GM23338 (cell line): ENCODE measurements around the gene ZNF565. TPM values are rescaled to one million over a fixed set of nuclear protein-coding genes. Genes with fewer than 3 reads are reported as not detected.
"Not testable (repeated sequence)": the region's sequence is repeated elsewhere in the genome, so short reads cannot be mapped to it uniquely, and the experiment has no call there.

Source experiments
- ATAC-seq: fragments of 200-7000 bp; cut with Tn5 transposase; 3 replicates; pipeline ENCODE4 v1.9.1; 2020
- DNase-seq: peaks from one replicate; pipeline ENCODE4 v3.0.0-alpha.2; 2015; ENCODE audit warnings: low spot score
- H2AFZ ChIP-seq: fragments of 200-600 bp; sonication (generic); 2 replicates; pipeline ENCODE4 v1.8.0; 2016; ENCODE audit warnings: antibody characterized with exemption, mild to moderate bottlenecking, moderate library complexity
- H3F3A ChIP-seq: fragments of 200-600 bp; sonication (generic); replicated peaks from 2 replicates; pipeline ENCODE4 v1.8.0; 2017; ENCODE audit warnings: antibody characterized with exemption, mixed run types, low read depth
- H3K27ac ChIP-seq: fragments of 200-600 bp; sonication (generic); 2 replicates; pipeline ENCODE4 v1.6.1; 2016; ENCODE audit warnings: low read depth
- H3K27me3 ChIP-seq: fragments of 200-600 bp; sonication (generic); 2 replicates; pipeline ENCODE4 v1.8.0; 2016; ENCODE audit warnings: mild to moderate bottlenecking, mixed run types, moderate library complexity; ENCODE audit not compliant: insufficient read depth
- H3K36me3 ChIP-seq: fragments of 200-600 bp; sonication (generic); 2 replicates; pipeline ENCODE4 v1.8.0; 2016; ENCODE audit warnings: mild to moderate bottlenecking; ENCODE audit not compliant: insufficient read depth
- H3K4me1 ChIP-seq: fragments of 200-600 bp; sonication (generic); 2 replicates; pipeline ENCODE4 v1.8.0; 2016; ENCODE audit warnings: mild to moderate bottlenecking, moderate library complexity; ENCODE audit not compliant: insufficient read depth
- H3K4me2 ChIP-seq: fragments of 200-600 bp; sonication (generic); 2 replicates; pipeline ENCODE4 v1.7.1; 2017; ENCODE audit warnings: mixed run types
- H3K4me3 ChIP-seq: fragments of 200-600 bp; sonication (generic); 2 replicates; pipeline ENCODE4 v1.6.1; 2016; ENCODE audit warnings: mixed run types
- H3K79me2 ChIP-seq: fragments of 200-600 bp; sonication (generic); replicated peaks from 2 replicates; pipeline ENCODE4 v1.8.0; 2017; ENCODE audit warnings: mild to moderate bottlenecking; ENCODE audit not compliant: insufficient read depth
- H3K9me2 ChIP-seq: fragments of 200-600 bp; sonication (generic); 2 replicates; pipeline ENCODE4 v1.8.0; 2017; ENCODE audit not compliant: insufficient read depth
- H4K20me1 ChIP-seq: fragments of 200-600 bp; sonication (generic); replicated peaks from 2 replicates; pipeline ENCODE4 v1.8.0; 2017; ENCODE audit warnings: mild to moderate bottlenecking; ENCODE audit not compliant: insufficient read depth
- H3K27ac Mint-ChIP-seq: 2 replicates; pipeline ENCODE4 v1.8.0; 2020; ENCODE audit warnings: inconsistent platforms, mild to moderate bottlenecking, moderate library complexity, mixed read lengths
- H3K27me3 Mint-ChIP-seq: 3 replicates; pipeline ENCODE4 v1.8.0; 2022; ENCODE audit warnings: low read depth, mild to moderate bottlenecking, moderate library complexity, mixed read lengths, inconsistent platforms; ENCODE audit not compliant: insufficient read depth, poor library complexity
- H3K36me3 Mint-ChIP-seq: 3 replicates; pipeline ENCODE4 v1.8.0; 2021; ENCODE audit warnings: low read depth, mild to moderate bottlenecking, inconsistent platforms, moderate library complexity, mixed read lengths
- H3K4me1 Mint-ChIP-seq: 3 replicates; pipeline ENCODE4 v1.8.0; 2020; ENCODE audit warnings: mild to moderate bottlenecking, inconsistent platforms, mixed read lengths
- H3K4me3 Mint-ChIP-seq: 3 replicates; pipeline ENCODE4 v1.8.0; 2021; ENCODE audit warnings: moderate library complexity, mild to moderate bottlenecking, inconsistent platforms, mixed read lengths
- H3K9me3 Mint-ChIP-seq: 3 replicates; pipeline ENCODE4 v1.8.0; 2020; ENCODE audit warnings: moderate library complexity, mild to moderate bottlenecking, inconsistent platforms, mixed read lengths
- CREB1 ChIP-seq: fragments of 250-450 bp; sonication (Bioruptor Pico); IDR thresholded peaks from 2 replicates; pipeline ENCODE4 v1.5.0; 2020; ENCODE audit warnings: low read depth, mild to moderate bottlenecking, moderate library complexity
- CTCF ChIP-seq, 2 experiments: fragments of 200-600 bp in 1 of 2; sonication (generic) in 1 of 2; conservative IDR thresholded peaks; 2 replicates each; pipeline versions ENCODE4 v1.5.1 to v1.6.1; 2016 to 2017; ENCODE audit warnings: antibody characterized with exemption in 2 of 2, low read depth in 2 of 2, mild to moderate bottlenecking in 2 of 2, moderate library complexity in 1 of 2
- NANOG ChIP-seq: IDR thresholded peaks from 2 replicates; pipeline ENCODE4 v1.6.1; 2016; ENCODE audit warnings: antibody characterized with exemption, borderline replicate concordance
- POLR2AphosphoS5 ChIP-seq: IDR thresholded peaks from 2 replicates; pipeline ENCODE4 v1.6.1; 2016; ENCODE audit warnings: antibody characterized with exemption, low read depth
- STAT1 ChIP-seq: IDR thresholded peaks from one replicate; pipeline ENCODE4 v1.6.1; 2016; ENCODE audit warnings: antibody characterized with exemption; ENCODE audit not compliant: unreplicated experiment
- ZNF331 ChIP-seq: fragments of 250-450 bp; sonication (Bioruptor Pico); IDR thresholded peaks from 2 replicates; pipeline ENCODE4 v1.5.0; 2020; ENCODE audit warnings: low read depth, mild to moderate bottlenecking, moderate library complexity
- polyA plus RNA-seq: library from polyadenylated mRNA; unstranded; fragments of >200 nt; fragmentation: Nextera tagmentation; extraction: Ambion mirVana; gene quantifications from 2 replicates; pipeline ENCODE4 v1.2.1, GENCODE V29; 2016
- total RNA-seq: library from RNA; depleted of rRNA; stranded (reverse); fragments of >200 nt; shearing (Covaris generic); gene quantifications from 2 replicates; pipeline ENCODE4 v1.2.3, GENCODE V29; 2014

Gene ZNF565
- total and polyA plus RNA-seq, 2 experiments from 2014 or later, result 2.4 to 3.2 TPM

GRCh38 chr19:36236946-36237310, 22.5 kb upstream of the ZNF565 start:
- peaks cover 35% of the 10 kb centered on the region for H4K20me1 ChIP-seq
- H3K4me1 Mint-ChIP-seq, result peaks cover 18% of the 10 kb centered on the region
- DNase-seq (no peak), ATAC-seq (no peak)
- no peaks in the 10 kb centered on the region for H3K9me2 ChIP-seq
- H3K9me3 Mint-ChIP-seq, result peaks cover 3% of the 10 kb centered on the region; the same call in 1 of the 3 replicates
- H3K27me3 ChIP-seq, result no peaks in the 10 kb centered on the region
- H3K4me3 ChIP-seq, result no peak overlapping the region
- H3K27ac ChIP-seq, result peak overlapping the region; percentile 35; the same call in 1 of the 2 replicates
- H3K36me3 ChIP-seq, result peaks cover 45% of the 10 kb centered on the region
- H3K79me2 ChIP-seq, result peaks cover 17% of the 10 kb centered on the region
- H3K4me2 ChIP-seq, result no peak overlapping the region
- H3K4me3 Mint-ChIP-seq, result no peak overlapping the region
- H3K27me3 Mint-ChIP-seq, result peaks cover 3% of the 10 kb centered on the region
- no peak overlapping the region for H2AFZ ChIP-seq
- peaks cover 74% of the 10 kb centered on the region for H3K36me3 Mint-ChIP-seq
- H3K27ac Mint-ChIP-seq, result no peak overlapping the region
- TF ChIP-seq POLR2AphosphoS5, result peak; percentile 23; the same call in 1 of the 2 replicates
- no peak for TF ChIP-seq STAT1
- TF ChIP-seq CTCF (conservative IDR thresholded peaks at IDR 0.05; ENCODE audit: low read depth in 2 of 2), result no peak
- TF ChIP-seq NANOG, result no peak
- TF ChIP-seq CREB1 (CRISPR knock-in tag), result no peak
- TF ChIP-seq ZNF331, result no peak
- H3K4me1 ChIP-seq, result peaks cover 17% of the 10 kb centered on the region
- H3F3A ChIP-seq, result peaks cover 28% of the 10 kb centered on the region

GRCh38 chr19:36236304-36236945, 22.0 kb upstream of the ZNF565 start:
- no peaks in the 10 kb centered on the region for H3K27me3 ChIP-seq
- Mint-ChIP-seq H3K27me3 (peaks cover 3% of the 10 kb centered on the region), H3K4me1 (peaks cover 18% of the 10 kb centered on the region), H3K27ac (no peak overlapping the region), H3K9me3 (peaks cover 3% of the 10 kb centered on the region; the same call in 1 of the 3 replicates), H3K4me3 (no peak overlapping the region), H3K36me3 (peaks cover 79% of the 10 kb centered on the region)
- H3K9me2 ChIP-seq, result no peaks in the 10 kb centered on the region
- H3K36me3 ChIP-seq, result peaks cover 48% of the 10 kb centered on the region
- peaks cover 39% of the 10 kb centered on the region for H4K20me1 ChIP-seq
- H2AFZ ChIP-seq, result no peak overlapping the region
- DNase-seq (no peak), ATAC-seq (no peak)
- H3K4me1 ChIP-seq, result peaks cover 22% of the 10 kb centered on the region
- no peak for TF ChIP-seq CREB1 (CRISPR knock-in tag)
- peak overlapping the region; percentile 67; the same call in 1 of the 2 replicates for H3K27ac ChIP-seq
- peaks cover 28% of the 10 kb centered on the region for H3F3A ChIP-seq
- H3K4me3 ChIP-seq, result no peak overlapping the region
- no peak overlapping the region for H3K4me2 ChIP-seq
- peaks cover 22% of the 10 kb centered on the region for H3K79me2 ChIP-seq

GRCh38 chr19:36233626-36234025, 19.2 kb upstream of the ZNF565 start:
- H3K9me2 ChIP-seq, ATAC-seq, H3K27me3 Mint-ChIP-seq, DNase-seq, H3K9me3 Mint-ChIP-seq, H3K27me3 ChIP-seq, H2AFZ ChIP-seq: not testable (repeated sequence)
- Histone ChIP-seq H3K36me3 (peaks cover 74% of the 10 kb centered on the region), H3K27ac (peak overlapping the region; percentile 80; the same call in 1 of the 2 replicates), H4K20me1 (peaks cover 45% of the 10 kb centered on the region), H3K4me1 (peaks cover 25% of the 10 kb centered on the region), H3K4me3 (0 out of 2 replicates have a peak overlapping the region, but pooled peaks have one; percentile 5), H3K79me2 (peaks cover 50% of the 10 kb centered on the region), H3F3A (peaks cover 28% of the 10 kb centered on the region), H3K4me2 (peak overlapping the region; percentile 67)
- Mint-ChIP-seq H3K27ac (peak overlapping the region; percentile 86), H3K4me1 (peaks cover 18% of the 10 kb centered on the region), H3K4me3 (peak overlapping the region; percentile 11; the same call in 1 of the 3 replicates), H3K36me3 (peaks cover 92% of the 10 kb centered on the region)
